Mammary epithelial cell (primary cell): Measurements from ENCODE around the gene ANKRD12.

Experiments
- CTCF ChIP-seq, 2 donors: IDR thresholded peaks in 1 of 2; conservative IDR thresholded peaks in 1 of 2; 2 replicates each; pipeline ENCODE4 v1.5.1; 2011 to 2012; ENCODE audit warnings: inconsistent platforms in 2 of 2, low read length in 2 of 2, mild to moderate bottlenecking in 2 of 2, control low read depth in 1 of 2, low read depth in 1 of 2; ENCODE audit not compliant: insufficient read depth in 1 of 2; ENCODE audit errors: extremely low read depth in 1 of 2
- EZH2 ChIP-seq: IDR thresholded peaks from 2 replicates; pipeline ENCODE4 v1.6.1; 2012; ENCODE audit warnings: low read length, inconsistent platforms, borderline replicate concordance

GRCh38 chr18:9184998-9185613 lies 48.5 kb downstream of the ANKRD12 start:
- TF ChIP-seq CTCF (conservative IDR thresholded peaks at IDR 0.05 in 1 of 2, IDR thresholded peaks at IDR 0.05 in 1 of 2; ENCODE audit: extremely low read depth in 1 of 2, insufficient read depth in 1 of 2, low read depth in 1 of 2, low read length in 2 of 2): no peak
- no peak for TF ChIP-seq EZH2
